COR-L47 (cell line): ENCODE measurements around the gene GPR25.

Experiments
- DNase-seq: peaks from one replicate; lab custom pipeline; 2025; lab: John Stamatoyannopoulos, UW

Gene GPR25

GRCh38 chr1:200872446-200873115 lies at the start of gene GPR25:
TSS of gene GPR25 (plus strand) at chr1:200872981. CDS start at chr1:200873038, 57 bp downstream.
- DNase-seq: no peak

- DNase-seq: no peak
Observed at GRCh38 chr1:200831091-200831490, 41.7 kb upstream of the GPR25 start.

- DNase-seq: no peak
Observed at GRCh38 chr1:200834383-200834782, 38.4 kb upstream of the GPR25 start.

- DNase-seq: no peak
Observed at GRCh38 chr1:200836213-200836612, 36.6 kb upstream of the GPR25 start.

GRCh38 chr1:200837931-200838571 lies 34.7 kb upstream of the GPR25 start:
- no peak for DNase-seq

- no peak for DNase-seq
Observed at GRCh38 chr1:200838676-200839445, 33.9 kb upstream of the GPR25 start.

GRCh38 chr1:200845360-200845759 lies 27.4 kb upstream of the GPR25 start:
- no peak for DNase-seq

GRCh38 chr1:200846398-200846797 lies 26.4 kb upstream of the GPR25 start:
- no peak for DNase-seq

- DNase-seq: no peak
Observed at GRCh38 chr1:200849430-200849829, 23.4 kb upstream of the GPR25 start.

- no peak for DNase-seq
Observed at GRCh38 chr1:200850554-200850953, 22.2 kb upstream of the GPR25 start.

GRCh38 chr1:200856716-200857357 lies 15.9 kb upstream of the GPR25 start:
- DNase-seq: no peak

GRCh38 chr1:200857804-200858203 lies 15.0 kb upstream of the GPR25 start:
- DNase-seq: no peak

- no peak for DNase-seq
Observed at GRCh38 chr1:200861937-200862647, 10.7 kb upstream of the GPR25 start.

GRCh38 chr1:200862713-200863415 lies 9.9 kb upstream of the GPR25 start:
- no peak for DNase-seq

- no peak for DNase-seq
Observed at GRCh38 chr1:200866116-200866515, 6.7 kb upstream of the GPR25 start.

GRCh38 chr1:200866521-200866920 lies 6.3 kb upstream of the GPR25 start:
- DNase-seq: no peak

- no peak for DNase-seq
Observed at GRCh38 chr1:200867018-200867811, 5.6 kb upstream of the GPR25 start.

- DNase-seq: no peak
Observed at GRCh38 chr1:200869376-200869752, 3.4 kb upstream of the GPR25 start.

GRCh38 chr1:200869753-200870391 lies 2.9 kb upstream of the GPR25 start:
- DNase-seq: no peak

- no peak for DNase-seq
Observed at GRCh38 chr1:200873116-200873670, 412 bp downstream of the GPR25 start.
